ENCODE results near the gene ANKRD33B.

- TF ChIP-seq CTCF (IDR thresholded peaks at IDR 0.05) (no peak), POLR2A (IDR thresholded peaks at IDR 0.05) (no peak)
These were observed 97.0 kb downstream of the ANKRD33B start for GRCh38 chr5:10660720-10661387.

Data from tibial nerve (tissue), 3 donors.